Spleen (tissue), 7 donors: ENCODE results near the gene GPR161.
A peak's percentile ranks its signal among the peaks of the same experiment; 100 is the strongest.

Source experiments
- CTCF ChIP-seq, 11 experiments: fragments of 200-600 bp in 7 of 11; fragments of 450-650 bp in 4 of 11; sonication (generic) in 4 of 11; IDR thresholded peaks in 8 of 11; conservative IDR thresholded peaks in 3 of 11; 1 replicate in 7 of 11; 2 replicates in 4 of 11; pipeline versions ENCODE4 v1.4.0 to v1.8.0; 2016 to 2021; ENCODE audit warnings: antibody characterized with exemption in 11 of 11, inconsistent platforms in 4 of 11, mild to moderate bottlenecking in 1 of 11
- POLR2A ChIP-seq, 3 donors: fragments of 450-650 bp; IDR thresholded peaks; one replicate each; pipeline ENCODE4 v1.5.1; 2017; ENCODE audit warnings: antibody characterized with exemption in 3 of 3, mild to moderate bottlenecking in 1 of 3
- POLR2AphosphoS5 ChIP-seq, 3 donors: sonication (generic); formaldehyde crosslinking; IDR thresholded peaks; one replicate each; pipeline ENCODE4 v1.5.1; 2017; ENCODE audit warnings: antibody characterized with exemption in 3 of 3
- donor health status: DM: no; HTN: no; CAD: no; lungs with moderate emphysema.
- donor health status: DM: no; HTN: no; CAD: no.
- donor health status: DM: no; HTN: no; CAD: no.

- TF ChIP-seq CTCF (IDR thresholded peaks at IDR 0.05 in 8 of 11, conservative IDR thresholded peaks at IDR 0.05 in 3 of 11) = peak; percentile 66 to 91 (median 85)
- TF ChIP-seq POLR2A (IDR thresholded peaks at IDR 0.05) = peak in 1 of 3 donors; percentile 53
- peak; percentile 95 to 98 (median 95) for TF ChIP-seq POLR2AphosphoS5 (IDR thresholded peaks at IDR 0.05)
These were observed 42.1 kb upstream of the GPR161 start, which contains the start of gene TIPRL for GRCh38 chr1:168178638-168179437.
